HepG2 (cell line): Measurements from ENCODE around the gene USP24. TPM values are rescaled to one million over a fixed set of nuclear protein-coding genes. Genes with fewer than 3 reads are reported as not detected.

Source experiments
- ARNT2 ChIP-seq: sonication (generic); formaldehyde crosslinking; IDR thresholded peaks from 2 replicates; pipeline ENCODE4 v1.8.0; 2022; ENCODE audit warnings: mild to moderate bottlenecking, low read depth, missing genetic modification reagents, moderate library complexity
- CEBPB ChIP-seq: IDR thresholded peaks from 2 replicates; pipeline ENCODE4 v1.6.1; 2011; ENCODE audit warnings: low read depth, low read length, improper control_type of control experiment, borderline replicate concordance
- FOXO1 ChIP-seq: sonication (generic); formaldehyde crosslinking; IDR thresholded peaks from 2 replicates; pipeline ENCODE4 v1.4.0; 2020; ENCODE audit warnings: missing genetic modification reagents
- IKZF4 ChIP-seq: sonication (generic); formaldehyde crosslinking; IDR thresholded peaks from 2 replicates; pipeline ENCODE4 v1.5.1; 2020; ENCODE audit warnings: borderline replicate concordance, mild to moderate bottlenecking, low read depth, missing genetic modification reagents; ENCODE audit errors: not compliant biosample characterization
- PHF20 ChIP-seq: sonication (generic); formaldehyde crosslinking; IDR thresholded peaks from 2 replicates; pipeline ENCODE4 v1.5.0; 2020; ENCODE audit warnings: mild to moderate bottlenecking, missing genetic modification reagents
- ZMYM4 ChIP-seq: sonication (generic); formaldehyde crosslinking; IDR thresholded peaks from 2 replicates; pipeline ENCODE4 v1.8.1; 2023; ENCODE audit warnings: mild to moderate bottlenecking, missing genetic modification reagents
- polyA plus RNA-seq, 8 experiments: library from polyadenylated mRNA; depleted of rRNA in 3 of 8; stranded (reverse) in 7 of 8; unstranded in 1 of 8; fragments of >200 nt; fragmentation: Illumina TruSeq in 4 of 8; extraction: Trizol in 4 of 8; gene quantifications; 2 replicates each; pipeline versions ENCODE4 v1.2.1 to v1.2.3, GENCODE V29; 2011 to 2016; ENCODE audit warnings: low read depth in 4 of 8, missing spikeins in 1 of 8, mixed read lengths in 1 of 8; ENCODE audit not compliant: insufficient read depth in 1 of 8
- total RNA-seq, 5 experiments: library from RNA; depleted of rRNA; stranded (reverse); fragments of >200 nt; fragmentation: Illumina TruSeq; extraction: Trizol; gene quantifications; 2 replicates each; pipeline ENCODE4 v1.2.3, GENCODE V29; 2016; ENCODE audit warnings: low read depth in 1 of 5
- TF ChIP-seq, protein P1 (sequence below): sonication (generic); formaldehyde crosslinking; IDR thresholded peaks from 2 replicates; pipeline ENCODE4 v1.4.0; 2020; ENCODE audit warnings: missing genetic modification reagents, borderline replicate concordance
- TF ChIP-seq, protein P2 (sequence below): sonication (generic); formaldehyde crosslinking; IDR thresholded peaks from 2 replicates; pipeline ENCODE4 v1.5.0; 2020; ENCODE audit warnings: mild to moderate bottlenecking, missing genetic modification reagents, moderate library complexity
- TF ChIP-seq, protein P3 (sequence below): sonication (generic); formaldehyde crosslinking; IDR thresholded peaks from 2 replicates; pipeline ENCODE4 v1.5.0; 2020; ENCODE audit warnings: missing genetic modification reagents, mild to moderate bottlenecking, borderline replicate concordance
- TF ChIP-seq, protein P4 (sequence below): sonication (generic); formaldehyde crosslinking; IDR thresholded peaks from 2 replicates; pipeline ENCODE4 v1.4.0; 2020; ENCODE audit warnings: missing genetic modification reagents
- TF ChIP-seq, protein P5 (sequence below): sonication (generic); formaldehyde crosslinking; IDR thresholded peaks from 2 replicates; pipeline ENCODE4 v1.4.0; 2020; ENCODE audit warnings: mild to moderate bottlenecking, missing genetic modification reagents
- TF ChIP-seq, protein P6 (sequence below): sonication (generic); formaldehyde crosslinking; IDR thresholded peaks from 2 replicates; pipeline ENCODE4 v1.4.0; 2020; ENCODE audit warnings: missing genetic modification reagents

Gene USP24
- total and polyA plus RNA-seq, 2 of the 13 experiments (the other 11 are each of a cell fraction or from before 2014, with no cell fraction given) = 18.8 to 47.6 TPM

DNA sequence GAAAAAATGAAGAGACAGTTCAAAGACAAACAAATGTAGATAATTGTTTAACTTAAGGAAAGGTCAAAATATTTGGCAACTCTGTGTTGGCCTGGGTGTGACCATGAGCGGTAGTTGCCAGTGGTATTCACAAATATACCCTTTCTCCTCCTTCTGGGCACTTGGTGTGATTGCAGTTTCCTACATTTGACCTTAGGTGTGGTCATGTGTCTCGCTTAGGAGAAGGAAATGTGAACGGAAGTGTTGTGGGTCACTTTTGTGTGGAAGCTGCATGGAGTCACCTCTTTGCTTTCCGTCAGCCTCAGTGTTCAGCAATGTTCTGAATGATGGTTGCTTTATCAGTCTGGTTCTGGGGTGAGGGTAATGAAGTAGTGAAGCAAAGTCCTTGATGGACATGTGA lies 179.3 kb downstream of the USP24 start (continued):
- TF ChIP-seq, protein P1, sequence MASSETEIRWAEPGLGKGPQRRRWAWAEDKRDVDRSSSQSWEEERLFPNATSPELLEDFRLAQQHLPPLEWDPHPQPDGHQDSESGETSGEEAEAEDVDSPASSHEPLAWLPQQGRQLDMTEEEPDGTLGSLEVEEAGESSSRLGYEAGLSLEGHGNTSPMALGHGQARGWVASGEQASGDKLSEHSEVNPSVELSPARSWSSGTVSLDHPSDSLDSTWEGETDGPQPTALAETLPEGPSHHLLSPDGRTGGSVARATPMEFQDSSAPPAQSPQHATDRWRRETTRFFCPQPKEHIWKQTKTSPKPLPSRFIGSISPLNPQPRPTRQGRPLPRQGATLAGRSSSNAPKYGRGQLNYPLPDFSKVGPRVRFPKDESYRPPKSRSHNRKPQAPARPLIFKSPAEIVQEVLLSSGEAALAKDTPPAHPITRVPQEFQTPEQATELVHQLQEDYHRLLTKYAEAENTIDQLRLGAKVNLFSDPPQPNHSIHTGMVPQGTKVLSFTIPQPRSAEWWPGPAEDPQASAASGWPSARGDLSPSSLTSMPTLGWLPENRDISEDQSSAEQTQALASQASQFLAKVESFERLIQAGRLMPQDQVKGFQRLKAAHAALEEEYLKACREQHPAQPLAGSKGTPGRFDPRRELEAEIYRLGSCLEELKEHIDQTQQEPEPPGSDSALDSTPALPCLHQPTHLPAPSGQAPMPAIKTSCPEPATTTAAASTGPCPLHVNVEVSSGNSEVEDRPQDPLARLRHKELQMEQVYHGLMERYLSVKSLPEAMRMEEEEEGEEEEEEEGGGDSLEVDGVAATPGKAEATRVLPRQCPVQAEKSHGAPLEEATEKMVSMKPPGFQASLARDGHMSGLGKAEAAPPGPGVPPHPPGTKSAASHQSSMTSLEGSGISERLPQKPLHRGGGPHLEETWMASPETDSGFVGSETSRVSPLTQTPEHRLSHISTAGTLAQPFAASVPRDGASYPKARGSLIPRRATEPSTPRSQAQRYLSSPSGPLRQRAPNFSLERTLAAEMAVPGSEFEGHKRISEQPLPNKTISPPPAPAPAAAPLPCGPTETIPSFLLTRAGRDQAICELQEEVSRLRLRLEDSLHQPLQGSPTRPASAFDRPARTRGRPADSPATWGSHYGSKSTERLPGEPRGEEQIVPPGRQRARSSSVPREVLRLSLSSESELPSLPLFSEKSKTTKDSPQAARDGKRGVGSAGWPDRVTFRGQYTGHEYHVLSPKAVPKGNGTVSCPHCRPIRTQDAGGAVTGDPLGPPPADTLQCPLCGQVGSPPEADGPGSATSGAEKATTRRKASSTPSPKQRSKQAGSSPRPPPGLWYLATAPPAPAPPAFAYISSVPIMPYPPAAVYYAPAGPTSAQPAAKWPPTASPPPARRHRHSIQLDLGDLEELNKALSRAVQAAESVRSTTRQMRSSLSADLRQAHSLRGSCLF (CRISPR knock-in tag) = no peak
- TF ChIP-seq, protein P2, sequence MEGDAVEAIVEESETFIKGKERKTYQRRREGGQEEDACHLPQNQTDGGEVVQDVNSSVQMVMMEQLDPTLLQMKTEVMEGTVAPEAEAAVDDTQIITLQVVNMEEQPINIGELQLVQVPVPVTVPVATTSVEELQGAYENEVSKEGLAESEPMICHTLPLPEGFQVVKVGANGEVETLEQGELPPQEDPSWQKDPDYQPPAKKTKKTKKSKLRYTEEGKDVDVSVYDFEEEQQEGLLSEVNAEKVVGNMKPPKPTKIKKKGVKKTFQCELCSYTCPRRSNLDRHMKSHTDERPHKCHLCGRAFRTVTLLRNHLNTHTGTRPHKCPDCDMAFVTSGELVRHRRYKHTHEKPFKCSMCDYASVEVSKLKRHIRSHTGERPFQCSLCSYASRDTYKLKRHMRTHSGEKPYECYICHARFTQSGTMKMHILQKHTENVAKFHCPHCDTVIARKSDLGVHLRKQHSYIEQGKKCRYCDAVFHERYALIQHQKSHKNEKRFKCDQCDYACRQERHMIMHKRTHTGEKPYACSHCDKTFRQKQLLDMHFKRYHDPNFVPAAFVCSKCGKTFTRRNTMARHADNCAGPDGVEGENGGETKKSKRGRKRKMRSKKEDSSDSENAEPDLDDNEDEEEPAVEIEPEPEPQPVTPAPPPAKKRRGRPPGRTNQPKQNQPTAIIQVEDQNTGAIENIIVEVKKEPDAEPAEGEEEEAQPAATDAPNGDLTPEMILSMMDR (CRISPR knock-in tag) = 0 out of 2 replicates have a peak, but pooled peaks have one; percentile 33
- TF ChIP-seq ARNT2 (CRISPR knock-in tag) = no peak
- TF ChIP-seq IKZF4 (CRISPR knock-in tag) = no peak
- TF ChIP-seq PHF20 (CRISPR knock-in tag) = no peak
- TF ChIP-seq, protein P3, sequence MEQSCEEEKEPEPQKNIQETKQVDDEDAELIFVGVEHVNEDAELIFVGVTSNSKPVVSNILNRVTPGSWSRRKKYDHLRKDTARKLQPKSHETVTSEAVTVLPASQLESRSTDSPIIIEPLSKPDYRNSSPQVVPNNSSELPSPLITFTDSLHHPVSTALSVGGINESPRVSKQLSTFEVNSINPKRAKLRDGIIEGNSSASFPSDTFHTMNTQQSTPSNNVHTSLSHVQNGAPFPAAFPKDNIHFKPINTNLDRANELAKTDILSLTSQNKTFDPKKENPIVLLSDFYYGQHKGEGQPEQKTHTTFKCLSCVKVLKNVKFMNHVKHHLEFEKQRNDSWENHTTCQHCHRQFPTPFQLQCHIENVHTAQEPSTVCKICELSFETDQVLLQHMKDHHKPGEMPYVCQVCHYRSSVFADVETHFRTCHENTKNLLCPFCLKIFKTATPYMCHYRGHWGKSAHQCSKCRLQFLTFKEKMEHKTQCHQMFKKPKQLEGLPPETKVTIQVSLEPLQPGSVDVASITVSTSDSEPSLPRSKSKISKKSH = no peak
- no peak for TF ChIP-seq FOXO1 (CRISPR knock-in tag)
- TF ChIP-seq, protein P4, sequence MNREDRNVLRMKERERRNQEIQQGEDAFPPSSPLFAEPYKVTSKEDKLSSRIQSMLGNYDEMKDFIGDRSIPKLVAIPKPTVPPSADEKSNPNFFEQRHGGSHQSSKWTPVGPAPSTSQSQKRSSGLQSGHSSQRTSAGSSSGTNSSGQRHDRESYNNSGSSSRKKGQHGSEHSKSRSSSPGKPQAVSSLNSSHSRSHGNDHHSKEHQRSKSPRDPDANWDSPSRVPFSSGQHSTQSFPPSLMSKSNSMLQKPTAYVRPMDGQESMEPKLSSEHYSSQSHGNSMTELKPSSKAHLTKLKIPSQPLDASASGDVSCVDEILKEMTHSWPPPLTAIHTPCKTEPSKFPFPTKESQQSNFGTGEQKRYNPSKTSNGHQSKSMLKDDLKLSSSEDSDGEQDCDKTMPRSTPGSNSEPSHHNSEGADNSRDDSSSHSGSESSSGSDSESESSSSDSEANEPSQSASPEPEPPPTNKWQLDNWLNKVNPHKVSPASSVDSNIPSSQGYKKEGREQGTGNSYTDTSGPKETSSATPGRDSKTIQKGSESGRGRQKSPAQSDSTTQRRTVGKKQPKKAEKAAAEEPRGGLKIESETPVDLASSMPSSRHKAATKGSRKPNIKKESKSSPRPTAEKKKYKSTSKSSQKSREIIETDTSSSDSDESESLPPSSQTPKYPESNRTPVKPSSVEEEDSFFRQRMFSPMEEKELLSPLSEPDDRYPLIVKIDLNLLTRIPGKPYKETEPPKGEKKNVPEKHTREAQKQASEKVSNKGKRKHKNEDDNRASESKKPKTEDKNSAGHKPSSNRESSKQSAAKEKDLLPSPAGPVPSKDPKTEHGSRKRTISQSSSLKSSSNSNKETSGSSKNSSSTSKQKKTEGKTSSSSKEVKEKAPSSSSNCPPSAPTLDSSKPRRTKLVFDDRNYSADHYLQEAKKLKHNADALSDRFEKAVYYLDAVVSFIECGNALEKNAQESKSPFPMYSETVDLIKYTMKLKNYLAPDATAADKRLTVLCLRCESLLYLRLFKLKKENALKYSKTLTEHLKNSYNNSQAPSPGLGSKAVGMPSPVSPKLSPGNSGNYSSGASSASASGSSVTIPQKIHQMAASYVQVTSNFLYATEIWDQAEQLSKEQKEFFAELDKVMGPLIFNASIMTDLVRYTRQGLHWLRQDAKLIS = no peak
- no peak for TF ChIP-seq ZMYM4 (CRISPR knock-in tag)
- TF ChIP-seq, protein P5, sequence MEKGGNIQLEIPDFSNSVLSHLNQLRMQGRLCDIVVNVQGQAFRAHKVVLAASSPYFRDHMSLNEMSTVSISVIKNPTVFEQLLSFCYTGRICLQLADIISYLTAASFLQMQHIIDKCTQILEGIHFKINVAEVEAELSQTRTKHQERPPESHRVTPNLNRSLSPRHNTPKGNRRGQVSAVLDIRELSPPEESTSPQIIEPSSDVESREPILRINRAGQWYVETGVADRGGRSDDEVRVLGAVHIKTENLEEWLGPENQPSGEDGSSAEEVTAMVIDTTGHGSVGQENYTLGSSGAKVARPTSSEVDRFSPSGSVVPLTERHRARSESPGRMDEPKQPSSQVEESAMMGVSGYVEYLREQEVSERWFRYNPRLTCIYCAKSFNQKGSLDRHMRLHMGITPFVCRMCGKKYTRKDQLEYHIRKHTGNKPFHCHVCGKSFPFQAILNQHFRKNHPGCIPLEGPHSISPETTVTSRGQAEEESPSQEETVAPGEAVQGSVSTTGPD (CRISPR knock-in tag) = no peak
- TF ChIP-seq, protein P6, sequence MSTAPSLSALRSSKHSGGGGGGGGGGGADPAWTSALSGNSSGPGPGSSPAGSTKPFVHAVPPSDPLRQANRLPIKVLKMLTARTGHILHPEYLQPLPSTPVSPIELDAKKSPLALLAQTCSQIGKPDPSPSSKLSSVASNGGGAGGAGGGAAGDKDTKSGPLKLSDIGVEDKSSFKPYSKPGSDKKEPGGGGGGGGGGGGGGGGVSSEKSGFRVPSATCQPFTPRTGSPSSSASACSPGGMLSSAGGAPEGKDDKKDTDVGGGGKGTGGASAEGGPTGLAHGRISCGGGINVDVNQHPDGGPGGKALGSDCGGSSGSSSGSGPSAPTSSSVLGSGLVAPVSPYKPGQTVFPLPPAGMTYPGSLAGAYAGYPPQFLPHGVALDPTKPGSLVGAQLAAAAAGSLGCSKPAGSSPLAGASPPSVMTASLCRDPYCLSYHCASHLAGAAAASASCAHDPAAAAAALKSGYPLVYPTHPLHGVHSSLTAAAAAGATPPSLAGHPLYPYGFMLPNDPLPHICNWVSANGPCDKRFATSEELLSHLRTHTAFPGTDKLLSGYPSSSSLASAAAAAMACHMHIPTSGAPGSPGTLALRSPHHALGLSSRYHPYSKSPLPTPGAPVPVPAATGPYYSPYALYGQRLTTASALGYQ (CRISPR knock-in tag) = no peak
- peak; percentile 42; the same call in 1 of the 2 replicates for TF ChIP-seq CEBPB
